GM18520 (cell line): ENCODE results near the gene NUFIP1.
"Not testable (repeated sequence)": the region's sequence is repeated elsewhere in the genome, so short reads cannot be mapped to it uniquely, and the experiment has no call there.

Experiments
- ATAC-seq: cut with Tn5 transposase; IDR thresholded peaks from one replicate; pipeline ENCODE4 v1.9.1; 2021; ENCODE audit not compliant: unreplicated experiment

The NUFIP1 gene

GRCh38 chr13:44969551-44970484 lies 19.5 kb downstream of the NUFIP1 start:
- ATAC-seq = no peak

- ATAC-seq = no peak
Observed at GRCh38 chr13:44968434-44968815, 20.8 kb downstream of the NUFIP1 start.

GRCh38 chr13:44967704-44968433 lies 21.4 kb downstream of the NUFIP1 start:
- no peak for ATAC-seq

GRCh38 chr13:44961997-44962396 lies 27.3 kb downstream of the NUFIP1 start:
- ATAC-seq = no peak

- no peak for ATAC-seq
Observed at GRCh38 chr13:44955406-44955805, 33.9 kb downstream of the NUFIP1 start.

GRCh38 chr13:44954224-44954623 lies 35.0 kb downstream of the NUFIP1 start:
- no peak for ATAC-seq

GRCh38 chr13:44952671-44953070 lies 36.6 kb downstream of the NUFIP1 start:
- ATAC-seq = no peak

GRCh38 chr13:44951184-44951583 lies 38.1 kb downstream of the NUFIP1 start:
- ATAC-seq = no peak

- not testable (repeated sequence) for ATAC-seq
Observed at GRCh38 chr13:44943411-44943810, 45.9 kb downstream of the NUFIP1 start.

GRCh38 chr13:44938854-44939253 lies 50.4 kb downstream of the NUFIP1 start:
- ATAC-seq = no peak

GRCh38 chr13:44936246-44936645 lies 53.0 kb downstream of the NUFIP1 start:
- ATAC-seq = no peak

GRCh38 chr13:44934724-44935123 lies 54.5 kb downstream of the NUFIP1 start:
- ATAC-seq = no peak

GRCh38 chr13:44932850-44933251 lies 56.4 kb downstream of the NUFIP1 start:
- ATAC-seq = no peak

GRCh38 chr13:44932171-44932849 lies 57.0 kb downstream of the NUFIP1 start:
- no peak for ATAC-seq

- ATAC-seq = no peak
Observed at GRCh38 chr13:44930963-44931623, 58.2 kb downstream of the NUFIP1 start.

GRCh38 chr13:44930280-44930679 lies 59.0 kb downstream of the NUFIP1 start:
- ATAC-seq = no peak

- ATAC-seq = no peak
Observed at GRCh38 chr13:44929692-44930091, 59.6 kb downstream of the NUFIP1 start.

GRCh38 chr13:44927968-44928367 lies 61.3 kb downstream of the NUFIP1 start:
- ATAC-seq = no peak

- ATAC-seq = no peak
Observed at GRCh38 chr13:44921931-44922758, 67.1 kb downstream of the NUFIP1 start.

GRCh38 chr13:44921246-44921877 lies 67.9 kb downstream of the NUFIP1 start:
- no peak for ATAC-seq
